GM04503 (cell line): ENCODE data around the gene TFAP2C.
"Not testable (repeated sequence)": the region's sequence is repeated elsewhere in the genome, so short reads cannot be mapped to it uniquely, and the experiment has no call there.

Source experiments
- DNase-seq: peaks from one replicate; pipeline ENCODE4 v3.0.0-alpha.2; 2012; ENCODE audit warnings: low read depth

TFAP2C gene

GRCh38 chr20:56653211-56653610 is 24.1 kb downstream of the TFAP2C start:
- DNase-seq = peak; percentile 43

GRCh38 chr20:56656632-56657031 is 27.5 kb downstream of the TFAP2C start:
- DNase-seq = no peak

GRCh38 chr20:56657879-56658278 is 28.8 kb downstream of the TFAP2C start:
- DNase-seq = no peak

GRCh38 chr20:56658341-56658947 is 29.3 kb downstream of the TFAP2C start:
- not testable (repeated sequence) for DNase-seq

- DNase-seq = no peak
Observed at GRCh38 chr20:56663660-56664059, 34.6 kb downstream of the TFAP2C start.

GRCh38 chr20:56664796-56665195 is 35.7 kb downstream of the TFAP2C start:
- no peak for DNase-seq

GRCh38 chr20:56665806-56666205 is 36.7 kb downstream of the TFAP2C start:
- DNase-seq = no peak

- no peak for DNase-seq
Observed at GRCh38 chr20:56673450-56673849, 44.3 kb downstream of the TFAP2C start.

GRCh38 chr20:56676001-56676400 is 46.9 kb downstream of the TFAP2C start:
- DNase-seq = no peak

- DNase-seq = no peak
Observed at GRCh38 chr20:56676679-56677078, 47.6 kb downstream of the TFAP2C start.

GRCh38 chr20:56683077-56683865 is 54.2 kb downstream of the TFAP2C start:
- no peak for DNase-seq

- DNase-seq = no peak
Observed at GRCh38 chr20:56685879-56686278, 56.8 kb downstream of the TFAP2C start.

- DNase-seq = no peak
Observed at GRCh38 chr20:56687061-56687460, 58.0 kb downstream of the TFAP2C start.

- no peak for DNase-seq
Observed at GRCh38 chr20:56688106-56688505, 59.0 kb downstream of the TFAP2C start.
